PFSK-1 (cell line): ENCODE results near the gene TRAPPC12.

Experiments used
- FOXP2 ChIP-seq: optimal IDR thresholded peaks from 2 replicates; pipeline ENCODE3; 2011; ENCODE audit warnings: borderline replicate concordance, control low read depth, inconsistent platforms; ENCODE audit not compliant: insufficient read depth; ENCODE audit errors: extremely low read length, extremely low read depth
- POLR2AphosphoS5 ChIP-seq: IDR thresholded peaks from 2 replicates; pipeline ENCODE4 v1.6.1; 2012; ENCODE audit warnings: low read depth, mild to moderate bottlenecking, control low read depth, low read length, moderate library complexity
- REST ChIP-seq, 2 experiments: IDR thresholded peaks; 2 replicates each; pipeline versions ENCODE4 v1.6.1 to v1.8.0; 2011 to 2012; ENCODE audit warnings: low read depth in 2 of 2, low read length in 2 of 2, control low read depth in 1 of 2, inconsistent platforms in 1 of 2, mild to moderate bottlenecking in 1 of 2, moderate library complexity in 1 of 2; ENCODE audit not compliant: insufficient read depth in 1 of 2
- SIN3A ChIP-seq: IDR thresholded peaks from 2 replicates; pipeline ENCODE4 v1.6.1; 2012; ENCODE audit warnings: mild to moderate bottlenecking, low read length, moderate library complexity, borderline replicate concordance; ENCODE audit not compliant: insufficient read depth
- TAF1 ChIP-seq: IDR thresholded peaks from 2 replicates; pipeline ENCODE4 v1.6.1; 2012; ENCODE audit warnings: low read length, control low read depth, borderline replicate concordance; ENCODE audit not compliant: insufficient read depth

The TRAPPC12 gene

GRCh38 chr2:3476321-3476984, 97.0 kb downstream of the TRAPPC12 start:
- TF ChIP-seq TAF1 (no peak), REST (IDR thresholded peaks at IDR 0.05; ENCODE audit: insufficient read depth in 1 of 2, low read depth in 2 of 2, low read length in 2 of 2) (no peak), SIN3A (no peak), FOXP2 (no peak), POLR2AphosphoS5 (no peak)

GRCh38 chr2:3476985-3477327, 97.5 kb downstream of the TRAPPC12 start:
- TF ChIP-seq REST (IDR thresholded peaks at IDR 0.05; ENCODE audit: insufficient read depth in 1 of 2, low read depth in 2 of 2, low read length in 2 of 2) (no peak), POLR2AphosphoS5 (no peak), SIN3A (no peak), FOXP2 (no peak), TAF1 (no peak)

- no peak for TF ChIP-seq POLR2AphosphoS5
- no peak for TF ChIP-seq TAF1
- no peak for TF ChIP-seq REST (IDR thresholded peaks at IDR 0.05; ENCODE audit: insufficient read depth in 1 of 2, low read depth in 2 of 2, low read length in 2 of 2)
- TF ChIP-seq SIN3A: no peak
- no peak for TF ChIP-seq FOXP2
Observed at GRCh38 chr2:3478846-3479385, 99.4 kb downstream of the TRAPPC12 start.

- TF ChIP-seq TAF1 (no peak), FOXP2 (no peak), SIN3A (no peak), POLR2AphosphoS5 (no peak), REST (IDR thresholded peaks at IDR 0.05; ENCODE audit: insufficient read depth in 1 of 2, low read depth in 2 of 2, low read length in 2 of 2) (no peak)
Observed at GRCh38 chr2:3479430-3480320, 100.2 kb downstream of the TRAPPC12 start.
